ENCODE results near the gene IFNA6. TPM values are rescaled to one million over a fixed set of nuclear protein-coding genes. Genes with fewer than 3 reads are reported as not detected.
"Not testable (repeated sequence)": the region's sequence is repeated elsewhere in the genome, so short reads cannot be mapped to it uniquely, and the experiment has no call there.

The IFNA6 gene
- total and polyA plus RNA-seq, 2 experiments from 2014 or later: not detected

GRCh38 chr9:21371467-21371866 lies 20.8 kb upstream of the IFNA6 start:
- H3K4me3 ChIP-seq; H3K4me2 ChIP-seq; H3K79me2 ChIP-seq (replicated peaks; ENCODE audit: insufficient read depth); H3K9me3 Mint-ChIP-seq; H4K20me1 ChIP-seq (replicated peaks; ENCODE audit: insufficient read depth); H3K27me3 Mint-ChIP-seq (ENCODE audit: insufficient read depth, low read depth, poor library complexity); H3K36me3 Mint-ChIP-seq (ENCODE audit: low read depth); H3K27ac ChIP-seq (ENCODE audit: low read depth); H3K9me2 ChIP-seq (ENCODE audit: insufficient read depth); H3K4me3 Mint-ChIP-seq; H2AFZ ChIP-seq; H3K27ac Mint-ChIP-seq; DNase-seq (ENCODE audit: low spot score); H3K4me1 ChIP-seq (ENCODE audit: insufficient read depth); H3K27me3 ChIP-seq (ENCODE audit: insufficient read depth); H3F3A ChIP-seq (replicated peaks; ENCODE audit: low read depth); H3K36me3 ChIP-seq (ENCODE audit: insufficient read depth); H3K4me1 Mint-ChIP-seq: not testable (repeated sequence)
- peak; percentile 58 for ATAC-seq

GRCh38 chr9:21367957-21368356 lies 17.3 kb upstream of the IFNA6 start, which contains the start of gene IFNA13:
Gene IFNA13 (minus strand): TSS chr9:21368057. CDS start chr9:21368010, 47 bp downstream.
- Mint-ChIP-seq H3K9me3 (no peaks in the 10 kb centered on the region), H3K4me1 (no peaks in the 10 kb centered on the region; the same call in 1 of the 3 replicates), H3K27me3 (ENCODE audit: insufficient read depth, low read depth, poor library complexity) (peaks cover 2% of the 10 kb centered on the region), H3K4me3 (no peak within 1 kb of the TSS), H3K36me3 (ENCODE audit: low read depth) (no peaks in the 10 kb centered on the region), H3K27ac (no peak within 1 kb of the TSS)
- Histone ChIP-seq H3K27me3 (ENCODE audit: insufficient read depth) (no peaks in the 10 kb centered on the region), H2AFZ (no peak within 1 kb of the TSS), H4K20me1 (replicated peaks; ENCODE audit: insufficient read depth) (no peaks in the 10 kb centered on the region), H3K79me2 (replicated peaks; ENCODE audit: insufficient read depth) (no peaks in the 10 kb centered on the region), H3K4me1 (ENCODE audit: insufficient read depth) (no peaks in the 10 kb centered on the region), H3K4me2 (no peak within 1 kb of the TSS), H3K27ac (ENCODE audit: low read depth) (no peak within 1 kb of the TSS), H3K9me2 (ENCODE audit: insufficient read depth) (0 out of 2 replicates have a peak, but pooled peaks cover 3% of the 10 kb centered on the region), H3K36me3 (ENCODE audit: insufficient read depth) (no peaks in the 10 kb centered on the region), H3F3A (replicated peaks; ENCODE audit: low read depth) (no peaks in the 10 kb centered on the region), H3K4me3 (no peak within 1 kb of the TSS)
- ATAC-seq (no peak), DNase-seq (ENCODE audit: low spot score) (no peak)
- TF ChIP-seq EZH2 (IDR thresholded peaks at IDR 0.05; ENCODE audit: low read depth, unreplicated experiment) (no peak), REST (IDR thresholded peaks at IDR 0.05; ENCODE audit: unreplicated experiment) (no peak), JUNB (IDR thresholded peaks at IDR 0.05; ENCODE audit: unreplicated experiment) (no peak), POLR2AphosphoS5 (IDR thresholded peaks at IDR 0.05; ENCODE audit: low read depth) (no peak), CREB1 (CRISPR knock-in tag; IDR thresholded peaks at IDR 0.05; ENCODE audit: low read depth) (no peak), ZNF331 (CRISPR knock-in tag; IDR thresholded peaks at IDR 0.05; ENCODE audit: low read depth) (no peak), ZNF462 (CRISPR knock-in tag; IDR thresholded peaks at IDR 0.05) (no peak)

- not testable (repeated sequence) for H3K79me2 ChIP-seq (replicated peaks; ENCODE audit: insufficient read depth); H3K4me2 ChIP-seq; H3K4me1 ChIP-seq (ENCODE audit: insufficient read depth); H3F3A ChIP-seq (replicated peaks; ENCODE audit: low read depth); H3K4me3 ChIP-seq; H3K4me3 Mint-ChIP-seq; H3K27me3 Mint-ChIP-seq (ENCODE audit: insufficient read depth, low read depth, poor library complexity); H2AFZ ChIP-seq; H3K36me3 Mint-ChIP-seq (ENCODE audit: low read depth); ATAC-seq; H4K20me1 ChIP-seq (replicated peaks; ENCODE audit: insufficient read depth); H3K27ac ChIP-seq (ENCODE audit: low read depth); H3K4me1 Mint-ChIP-seq; DNase-seq (ENCODE audit: low spot score); H3K27ac Mint-ChIP-seq; H3K9me3 Mint-ChIP-seq; H3K27me3 ChIP-seq (ENCODE audit: insufficient read depth); H3K9me2 ChIP-seq (ENCODE audit: insufficient read depth); H3K36me3 ChIP-seq (ENCODE audit: insufficient read depth)
Observed at GRCh38 chr9:21367169-21367568, 16.5 kb upstream of the IFNA6 start.

Measured in GM23338 (cell line).